ENCODE measurements around the gene RUFY4. TPM values are rescaled to one million over a fixed set of nuclear protein-coding genes. Genes with fewer than 3 reads are reported as not detected.

The RUFY4 gene
- total RNA-seq, 1 donor from 2014 or later: 1.8 TPM

Other genes with a start within 250 kb of the RUFY4 start
- gene TNS1, start 66.3 kb upstream of the RUFY4 start, total RNA-seq: 0.70 and 1.3 TPM in 2 replicates
- gene CXCR2, start 56.8 kb downstream of the RUFY4 start, total RNA-seq: 0.07 and 0.19 TPM in 2 replicates
- gene CXCR1, start 97.7 kb downstream of the RUFY4 start, total RNA-seq: not detected in 2 replicates
- 515 and 516 TPM in 2 replicates for gene ARPC2, start 147.9 kb downstream of the RUFY4 start, total RNA-seq
- 0.40 and 0.68 TPM in 2 replicates for gene GPBAR1, start 191.8 kb downstream of the RUFY4 start, total RNA-seq
- gene AAMP, start 200.9 kb downstream of the RUFY4 start, total RNA-seq: 85.3 and 89.0 TPM in 2 replicates
- 15.0 and 21.5 TPM in 2 replicates for gene PNKD, start 201.3 kb downstream of the RUFY4 start, total RNA-seq
- 62.6 and 63.1 TPM in 2 replicates for gene TMBIM1, start 223.2 kb downstream of the RUFY4 start, total RNA-seq

All from activated CD4-positive, alpha-beta T cell treated with anti-CD3 and anti-CD28 coated beads, Interleukin-2, amount 10 ng/mL, durations not matched to agents 24 days and 14 days (primary cell).